Measurements from ENCODE around the gene GPR4. TPM values are rescaled to one million over a fixed set of nuclear protein-coding genes. Genes with fewer than 3 reads are reported as not detected.

Gene GPR4
- total RNA-seq, 1 donor from 2014 or later: not detected

GRCh38 chr19:45560686-45561085, 41.3 kb downstream of the GPR4 start:
- Histone ChIP-seq H3K27me3 (ENCODE audit: control insufficient read depth, insufficient read depth, low read length) (no peaks in the 10 kb centered on the region), H3K36me3 (ENCODE audit: control insufficient read depth, insufficient read depth, low read length) (no peaks in the 10 kb centered on the region), H3K4me3 (ENCODE audit: low read depth, low read length) (no peak overlapping the region)
- TF ChIP-seq CTCF (IDR thresholded peaks at IDR 0.05; ENCODE audit: insufficient read depth, low read length, poor library complexity, severe bottlenecking): no peak
- DNase-seq (ENCODE audit: low read depth): no peak

GRCh38 chr19:45560038-45560437, 42.0 kb downstream of the GPR4 start:
- TF ChIP-seq CTCF (IDR thresholded peaks at IDR 0.05; ENCODE audit: insufficient read depth, low read length, poor library complexity, severe bottlenecking): no peak
- H3K4me3 ChIP-seq (ENCODE audit: low read depth, low read length): no peak overlapping the region
- no peaks in the 10 kb centered on the region for H3K36me3 ChIP-seq (ENCODE audit: control insufficient read depth, insufficient read depth, low read length)
- no peaks in the 10 kb centered on the region for H3K27me3 ChIP-seq (ENCODE audit: control insufficient read depth, insufficient read depth, low read length)
- DNase-seq (ENCODE audit: low read depth): no peak

GRCh38 chr19:45558399-45558878, 43.6 kb downstream of the GPR4 start:
- DNase-seq (ENCODE audit: low read depth): no peak
- Histone ChIP-seq H3K4me3 (ENCODE audit: low read depth, low read length) (no peak overlapping the region), H3K36me3 (ENCODE audit: control insufficient read depth, insufficient read depth, low read length) (no peaks in the 10 kb centered on the region), H3K27me3 (ENCODE audit: control insufficient read depth, insufficient read depth, low read length) (no peaks in the 10 kb centered on the region)
- peak; percentile 71 for TF ChIP-seq CTCF (IDR thresholded peaks at IDR 0.05; ENCODE audit: insufficient read depth, low read length, poor library complexity, severe bottlenecking)

GRCh38 chr19:45556835-45557234, 45.2 kb downstream of the GPR4 start:
- H3K36me3 ChIP-seq (ENCODE audit: control insufficient read depth, insufficient read depth, low read length): no peaks in the 10 kb centered on the region
- H3K4me3 ChIP-seq (ENCODE audit: low read depth, low read length): no peak overlapping the region
- H3K27me3 ChIP-seq (ENCODE audit: control insufficient read depth, insufficient read depth, low read length): no peaks in the 10 kb centered on the region
- DNase-seq (ENCODE audit: low read depth): no peak
- no peak for TF ChIP-seq CTCF (IDR thresholded peaks at IDR 0.05; ENCODE audit: insufficient read depth, low read length, poor library complexity, severe bottlenecking)

- no peak overlapping the region for H3K4me3 ChIP-seq (ENCODE audit: low read depth, low read length)
- TF ChIP-seq CTCF (IDR thresholded peaks at IDR 0.05; ENCODE audit: insufficient read depth, low read length, poor library complexity, severe bottlenecking): no peak
- DNase-seq (ENCODE audit: low read depth): no peak
Measured at GRCh38 chr19:45554481-45554880, 47.5 kb downstream of the GPR4 start.

GRCh38 chr19:45553464-45553863, 48.5 kb downstream of the GPR4 start:
- no peak for DNase-seq (ENCODE audit: low read depth)
- peak; percentile 28 for TF ChIP-seq CTCF (IDR thresholded peaks at IDR 0.05; ENCODE audit: insufficient read depth, low read length, poor library complexity, severe bottlenecking)
- H3K4me3 ChIP-seq (ENCODE audit: low read depth, low read length): no peak overlapping the region
- no peaks in the 10 kb centered on the region for H3K36me3 ChIP-seq (ENCODE audit: control insufficient read depth, insufficient read depth, low read length)
- H3K27me3 ChIP-seq (ENCODE audit: control insufficient read depth, insufficient read depth, low read length): no peaks in the 10 kb centered on the region

More at GRCh38 chr19:45554481-45554880, 47.5 kb downstream of the GPR4 start:
- H3K27me3 ChIP-seq (ENCODE audit: control insufficient read depth, insufficient read depth, low read length): no peaks in the 10 kb centered on the region
- no peaks in the 10 kb centered on the region for H3K36me3 ChIP-seq (ENCODE audit: control insufficient read depth, insufficient read depth, low read length)

All from kidney epithelial cell (primary cell).